Right cardiac atrium (tissue), 5 donors: ENCODE results near the gene TOX2. TPM values are rescaled to one million over a fixed set of nuclear protein-coding genes. Genes with fewer than 3 reads are reported as not detected.

Source experiments
- ATAC-seq, 2 donors: fragments of 200-7000 bp; cut with Tn5 transposase; one replicate each; pipeline versions ENCODE4 v1.8.0 to v1.9.1; 2020; ENCODE audit warnings: moderate library complexity in 2 of 2, mild to moderate bottlenecking in 1 of 2
- DNase-seq, 3 donors: peaks; one replicate each; pipeline ENCODE4 v3.0.0-alpha.2; 2020
- H3K27ac ChIP-seq: one replicate; pipeline ENCODE4 v1.5.1; 2013; ENCODE audit warnings: mild to moderate bottlenecking, low read length, control low read depth, moderate library complexity
- H3K27me3 ChIP-seq: one replicate; pipeline ENCODE4 v1.6.1; 2013; ENCODE audit not compliant: control insufficient read depth, insufficient read depth
- H3K4me1 ChIP-seq: one replicate; pipeline ENCODE4 v1.6.1; 2013; ENCODE audit warnings: low read length; ENCODE audit not compliant: control insufficient read depth, insufficient read depth
- H3K4me3 ChIP-seq: one replicate; pipeline ENCODE4 v1.5.1; 2013; ENCODE audit warnings: low read length, control low read depth
- H3K9me3 ChIP-seq: one replicate; pipeline ENCODE4 v1.6.1; 2013; ENCODE audit warnings: low read length; ENCODE audit not compliant: control insufficient read depth
- WGBS: extraction: QIAGEN DNeasy Blood & Tissue Kit; methylation state at CpG from one replicate; pipeline ENCODE4 v1.1.7; 2013; 5-methylcytosine and 5-hydroxymethylcytosine counted together
- intact Hi-C, 4 donors: fragments of 100-400 bp; cut with DNase I; formaldehyde crosslinking; loops; one replicate each; pipeline versions ENCODE4 v1.11.0 to v1.14.0; 2022 to 2023
- polyA plus RNA-seq: library from polyadenylated mRNA; stranded (reverse); fragments of 200-250 nt; gene quantifications from one replicate; pipeline ENCODE4 v1.2.3, GENCODE V29; 2013
- total RNA-seq, 4 donors: library from RNA; stranded (reverse); fragmentation: NEBNext Ultra II Directional; extraction: Animal tissue kit (Norgen Biotek cat#: 25700); gene quantifications; one replicate each; pipeline ENCODE4 v1.2.1, GENCODE V29; 2021
- donor health status: healthy with polysubstance abuse.
- donor health status: DM: no; HTN: yes; CAD: no.
- donor health status: DM: no; HTN: no; CAD: no.
- donor health status: DM: no; HTN: yes; CAD: no; lungs with severe emphysema.
- donor health status: DM: yes; HTN: yes; CAD: no.

The TOX2 gene
- total and polyA plus RNA-seq, 5 donors: 0.99 to 3.0 (median 1.5) TPM

DNA sequence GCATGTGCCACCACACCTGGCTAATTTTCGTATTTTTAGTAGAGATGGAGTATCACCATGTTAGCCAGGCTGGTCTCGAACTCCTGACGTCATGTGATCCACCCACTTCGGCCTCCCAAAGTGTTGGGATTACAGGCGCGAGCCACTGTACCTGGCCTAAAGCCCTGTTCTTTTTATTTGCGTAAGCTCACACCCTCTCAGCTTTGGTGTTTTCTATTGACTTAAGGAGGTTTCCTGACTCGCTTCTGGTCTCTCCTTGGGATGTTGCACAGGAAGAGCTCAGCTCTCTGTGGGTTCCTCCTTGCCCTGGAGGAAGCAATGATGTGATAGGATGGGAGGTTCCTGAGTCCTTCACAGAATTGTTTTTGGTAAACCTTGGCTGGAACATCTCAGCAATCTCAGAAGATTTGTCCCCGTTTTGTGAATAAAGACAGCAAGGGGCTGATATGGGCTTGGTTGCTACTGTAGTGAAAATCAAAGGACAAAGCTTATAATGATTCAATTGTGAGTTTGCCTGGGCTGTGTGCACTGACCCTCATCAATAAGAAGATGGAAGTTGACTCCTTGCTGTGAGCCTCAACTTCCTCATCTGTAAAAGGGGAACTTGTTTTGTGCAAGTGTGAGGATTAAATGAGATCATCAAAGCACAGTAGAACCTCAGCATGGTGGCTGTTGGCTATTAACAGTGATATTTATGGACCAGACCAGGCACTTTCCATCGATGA lies 27.0 kb downstream of the TOX2 start:
- intact Hi-C loops: no loop called here
- Histone ChIP-seq H3K9me3 (no peaks in the 10 kb centered on the region), H3K27ac (peak overlapping the region; percentile 8), H3K4me1 (no peaks in the 10 kb centered on the region), H3K4me3 (no peak overlapping the region), H3K27me3 (no peaks in the 10 kb centered on the region)
- no peak for DNase-seq
- peak; percentile 49 to 52 for ATAC-seq
- 62% methylated on average over 10 of the region's 10 CpGs for WGBS

DNA sequence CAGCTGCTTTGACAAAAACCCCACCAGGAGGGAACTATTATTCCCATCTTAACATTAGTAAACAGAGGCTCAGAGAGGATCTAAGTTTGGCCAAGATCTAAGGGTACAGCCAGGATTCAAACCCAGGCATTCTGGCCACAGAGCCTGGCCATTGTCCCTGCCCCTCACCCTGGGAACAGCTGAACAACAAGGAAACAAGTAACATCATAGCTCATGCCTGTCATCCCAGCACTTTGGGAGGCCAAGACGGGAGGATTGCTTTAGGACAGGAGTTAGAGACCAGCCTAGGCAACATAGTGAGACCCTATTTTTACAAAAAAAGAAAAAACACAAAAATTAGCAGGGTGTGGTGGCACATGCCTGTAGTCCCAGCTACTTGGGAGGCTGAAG lies 27.5 kb downstream of the TOX2 start:
- H3K4me1 ChIP-seq: no peaks in the 10 kb centered on the region
- 80% methylated on average over 1 of the region's 1 CpG for WGBS
- H3K27ac ChIP-seq: no peak overlapping the region

DNA sequence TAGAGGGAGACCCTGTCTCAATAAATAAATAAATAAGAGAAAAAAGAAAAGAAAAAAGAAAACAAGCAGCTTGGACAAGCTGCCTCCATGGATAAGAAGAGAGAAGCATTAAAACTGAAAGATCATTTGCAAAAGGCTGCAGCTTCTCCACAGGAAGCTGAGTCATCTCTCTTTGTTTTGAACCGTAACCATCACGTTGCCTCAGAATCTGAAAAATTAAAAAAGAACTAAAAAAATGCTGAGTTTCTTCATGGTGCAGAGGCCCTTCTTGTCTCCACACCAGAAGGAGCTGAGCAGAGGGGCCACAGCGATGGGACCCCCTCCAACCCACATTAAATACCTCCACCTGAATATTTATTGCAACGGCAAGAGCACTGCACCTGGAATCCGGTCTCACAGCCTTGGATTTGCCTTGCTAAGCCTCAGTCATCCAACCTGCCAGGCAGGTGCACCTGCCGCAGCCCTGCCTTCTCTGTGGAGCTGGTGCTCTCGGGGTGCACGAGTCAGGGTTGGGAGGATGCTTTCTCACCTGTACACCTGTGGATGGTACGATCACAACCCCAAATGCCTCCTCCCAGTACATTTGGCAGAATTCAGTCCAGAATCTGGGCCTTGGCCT lies 28.1 kb downstream of the TOX2 start:
- H3K4me3 ChIP-seq: no peak overlapping the region
- ATAC-seq: no peak
- intact Hi-C loops: no loop called here
- no peaks in the 10 kb centered on the region for H3K4me1 ChIP-seq
- H3K9me3 ChIP-seq: no peaks in the 10 kb centered on the region
- no peak overlapping the region for H3K27ac ChIP-seq
- WGBS: 67% methylated on average over 9 of the region's 9 CpGs
- DNase-seq: no peak
- H3K27me3 ChIP-seq: no peaks in the 10 kb centered on the region

More for the DNA sequence above, 27.5 kb downstream of the TOX2 start:
- intact Hi-C loops: no loop called here
- no peak for DNase-seq
- no peak overlapping the region for H3K4me3 ChIP-seq
- ATAC-seq: no peak
- no peaks in the 10 kb centered on the region for H3K9me3 ChIP-seq
- H3K27me3 ChIP-seq: no peaks in the 10 kb centered on the region

DNA sequence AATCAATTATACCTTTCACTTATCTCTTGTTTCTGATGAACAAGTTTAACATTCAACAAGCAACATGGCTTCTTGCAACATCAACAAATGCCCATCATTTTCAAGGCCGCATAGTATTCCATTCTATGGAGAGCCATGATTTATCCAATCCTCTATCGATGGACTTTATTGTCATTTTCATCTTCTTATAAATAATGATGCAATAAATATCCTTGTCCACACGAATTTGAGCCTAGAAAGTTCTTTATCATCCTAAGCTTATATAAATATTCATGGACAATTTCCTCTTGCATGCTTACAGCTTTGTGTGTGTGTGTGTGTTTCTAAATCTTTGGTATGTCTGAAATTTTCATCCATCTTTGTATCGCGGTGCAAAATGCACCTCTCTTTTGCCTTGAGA lies 29.1 kb downstream of the TOX2 start:
- no peaks in the 10 kb centered on the region for H3K9me3 ChIP-seq
- no peaks in the 10 kb centered on the region for H3K27me3 ChIP-seq
- 94% methylated on average over 5 of the region's 5 CpGs for WGBS
- ATAC-seq: no peak
- intact Hi-C loops: no loop called here
- H3K4me3 ChIP-seq: no peak overlapping the region
- no peak for DNase-seq
- no peak overlapping the region for H3K27ac ChIP-seq
- H3K4me1 ChIP-seq: no peaks in the 10 kb centered on the region

DNA sequence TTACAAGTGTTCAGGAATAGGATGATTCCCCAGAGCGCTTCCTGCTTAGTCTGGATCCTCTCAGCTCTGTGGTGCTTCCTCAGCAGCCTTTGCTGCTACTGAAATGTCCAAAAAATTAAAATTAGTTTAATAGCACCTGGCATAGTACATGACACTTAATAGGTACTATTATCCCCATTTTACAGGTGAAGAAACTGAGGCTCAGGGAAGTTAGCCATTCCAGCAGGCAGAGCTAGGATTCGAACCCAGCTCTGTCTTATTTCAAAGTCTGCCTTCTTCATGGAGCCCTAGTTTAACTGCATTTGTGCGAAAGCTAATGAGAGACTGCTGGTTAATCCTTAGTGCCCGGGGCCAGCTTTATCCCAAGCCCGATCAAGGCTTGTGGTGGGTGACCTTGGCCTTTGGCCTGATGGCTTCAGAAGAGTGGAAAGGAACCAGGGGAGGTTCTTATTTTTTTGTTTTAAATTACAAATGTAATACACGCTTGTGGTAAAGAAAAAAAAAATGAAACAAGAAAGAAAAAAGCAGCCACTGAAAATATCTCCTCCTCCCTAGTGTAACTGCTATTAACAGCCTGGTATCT lies 30.1 kb downstream of the TOX2 start:
- WGBS: 88% methylated on average over 6 of the region's 6 CpGs
- intact Hi-C loops: no loop called here
- no peaks in the 10 kb centered on the region for H3K4me1 ChIP-seq
- H3K9me3 ChIP-seq: no peaks in the 10 kb centered on the region
- H3K27me3 ChIP-seq: no peaks in the 10 kb centered on the region
- no peak for ATAC-seq
- H3K27ac ChIP-seq: no peak overlapping the region
- H3K4me3 ChIP-seq: no peak overlapping the region
- DNase-seq: no peak

DNA sequence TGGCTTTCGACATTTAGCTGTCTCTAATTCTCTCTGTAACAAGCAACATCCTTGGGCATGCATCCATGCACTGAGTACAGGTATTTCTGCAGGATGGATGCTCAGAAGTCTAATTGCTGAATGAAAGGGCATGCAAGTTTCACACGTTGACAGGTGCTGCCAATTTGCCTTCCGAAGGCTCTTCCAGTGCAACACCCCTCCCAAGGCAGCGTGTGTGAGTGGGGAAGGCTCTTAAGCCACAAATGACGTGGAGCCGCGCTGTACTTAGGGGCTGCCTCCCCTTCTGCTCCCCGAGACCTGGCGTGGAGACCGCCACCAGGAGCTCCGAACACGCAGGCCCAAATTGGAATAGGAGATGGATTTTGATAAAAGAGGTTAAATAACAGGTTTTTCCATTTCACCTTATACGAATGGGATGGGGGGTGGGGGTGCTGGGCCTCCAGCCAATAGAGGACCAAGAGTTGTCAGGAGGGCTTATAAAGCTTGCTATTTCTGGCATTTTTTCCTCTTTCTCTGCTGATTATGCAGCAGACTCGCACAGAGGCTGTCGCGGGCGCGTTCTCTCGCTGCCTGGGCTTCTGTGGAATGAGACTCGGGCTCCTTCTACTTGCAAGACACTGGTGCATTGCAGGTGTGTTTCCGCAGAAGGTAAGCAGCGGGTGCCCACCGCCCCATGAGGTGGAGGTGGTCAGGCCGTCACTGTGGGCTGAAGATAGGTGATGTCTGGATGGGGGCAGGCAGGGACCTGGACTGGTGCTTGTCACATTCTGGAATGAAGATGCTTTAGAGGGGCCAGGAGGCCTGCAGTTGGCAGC lies 30.9 kb downstream of the TOX2 start:
- Histone ChIP-seq H3K4me3 (no peak overlapping the region), H3K27ac (no peak overlapping the region), H3K9me3 (no peaks in the 10 kb centered on the region), H3K27me3 (no peaks in the 10 kb centered on the region), H3K4me1 (no peaks in the 10 kb centered on the region)
- intact Hi-C loops: no loop called here
- WGBS: 85% methylated on average over 24 of the region's 24 CpGs
- DNase-seq: no peak
- no peak for ATAC-seq

DNA sequence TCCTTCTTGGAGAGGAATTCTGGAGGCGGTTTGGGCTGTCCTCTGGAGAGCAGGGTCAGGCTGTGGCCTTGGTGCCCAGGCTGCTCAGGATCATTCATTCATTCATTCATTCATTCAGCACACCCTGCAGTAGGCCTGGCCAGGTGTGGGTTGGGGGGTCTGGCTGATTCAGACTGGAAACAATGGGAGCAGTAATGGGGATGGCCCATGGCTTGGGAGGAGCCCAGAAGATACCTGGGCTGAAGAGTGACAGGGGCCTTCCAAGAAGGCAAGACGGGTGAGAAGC lies 31.5 kb downstream of the TOX2 start:
- Histone ChIP-seq H3K9me3 (no peaks in the 10 kb centered on the region), H3K4me1 (no peaks in the 10 kb centered on the region), H3K4me3 (no peak overlapping the region)

DNA sequence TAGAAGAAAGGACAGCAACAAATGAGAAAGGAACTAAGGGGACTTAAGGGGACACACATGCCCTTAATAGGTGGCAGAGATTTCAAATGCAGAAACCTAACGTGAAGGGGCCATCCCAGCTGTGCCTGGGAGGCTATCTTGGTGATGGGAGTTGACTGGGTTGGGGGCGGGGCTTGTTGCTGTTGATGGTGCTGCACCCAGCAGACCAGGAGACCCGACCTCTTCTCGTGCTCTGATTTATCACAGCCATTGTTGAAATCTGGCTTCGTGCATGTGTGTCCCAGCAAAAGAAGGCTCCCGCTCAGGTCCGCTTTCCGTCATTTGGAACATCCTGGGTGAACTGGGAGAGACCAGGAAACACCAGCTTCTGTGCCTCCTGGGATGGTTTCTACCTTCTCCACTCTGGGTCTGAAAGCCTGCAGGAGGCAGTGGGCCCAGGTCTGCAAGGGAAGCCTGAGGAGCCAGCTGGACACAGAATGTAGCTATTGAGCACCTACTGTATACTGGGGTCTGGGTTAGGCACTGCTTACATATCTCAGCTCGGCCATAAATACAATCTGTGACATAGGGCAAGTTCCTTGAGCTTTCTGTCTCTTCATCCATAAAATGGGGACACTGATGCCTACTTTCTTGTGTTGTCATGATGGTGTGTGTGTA lies 32.1 kb downstream of the TOX2 start:
- Histone ChIP-seq H3K9me3 (no peaks in the 10 kb centered on the region), H3K27me3 (no peaks in the 10 kb centered on the region), H3K27ac (no peak overlapping the region), H3K4me1 (no peaks in the 10 kb centered on the region), H3K4me3 (no peak overlapping the region)
- 78% methylated on average over 9 of the region's 9 CpGs for WGBS
- DNase-seq (no peak), ATAC-seq (no peak)
- intact Hi-C loops: no loop called here

More for the DNA sequence above, 31.5 kb downstream of the TOX2 start:
- 93% methylated on average over 2 of the region's 2 CpGs for WGBS
- DNase-seq (no peak), ATAC-seq (no peak)
- Histone ChIP-seq H3K27me3 (no peaks in the 10 kb centered on the region), H3K27ac (no peak overlapping the region)
- intact Hi-C loops: no loop called here

DNA sequence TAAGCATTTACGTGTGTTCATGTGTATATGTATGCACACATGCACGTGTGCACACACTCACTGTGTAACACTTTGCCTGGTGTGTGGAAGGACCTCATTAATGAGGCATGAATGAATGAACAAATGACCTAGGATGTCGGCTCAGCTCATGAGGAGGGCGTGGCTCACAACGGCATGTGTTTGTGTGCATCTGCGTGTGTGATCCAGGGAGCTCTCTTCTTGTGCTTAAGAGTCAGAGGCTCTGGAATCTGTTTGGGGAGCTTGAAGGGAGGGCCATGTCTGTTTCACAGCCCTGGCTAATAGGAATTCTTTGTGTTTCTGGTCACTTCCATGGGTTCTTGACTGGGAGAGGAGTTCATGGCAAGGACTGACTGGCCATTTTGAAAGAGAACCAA lies 32.7 kb downstream of the TOX2 start:
- ATAC-seq (no peak), DNase-seq (no peak)
- H3K9me3 ChIP-seq: no peaks in the 10 kb centered on the region
- WGBS: 88% methylated on average over 6 of the region's 6 CpGs
- no peaks in the 10 kb centered on the region for H3K4me1 ChIP-seq
- intact Hi-C loops: no loop called here
- H3K4me3 ChIP-seq: no peak overlapping the region
- no peaks in the 10 kb centered on the region for H3K27me3 ChIP-seq
- H3K27ac ChIP-seq: no peak overlapping the region

DNA sequence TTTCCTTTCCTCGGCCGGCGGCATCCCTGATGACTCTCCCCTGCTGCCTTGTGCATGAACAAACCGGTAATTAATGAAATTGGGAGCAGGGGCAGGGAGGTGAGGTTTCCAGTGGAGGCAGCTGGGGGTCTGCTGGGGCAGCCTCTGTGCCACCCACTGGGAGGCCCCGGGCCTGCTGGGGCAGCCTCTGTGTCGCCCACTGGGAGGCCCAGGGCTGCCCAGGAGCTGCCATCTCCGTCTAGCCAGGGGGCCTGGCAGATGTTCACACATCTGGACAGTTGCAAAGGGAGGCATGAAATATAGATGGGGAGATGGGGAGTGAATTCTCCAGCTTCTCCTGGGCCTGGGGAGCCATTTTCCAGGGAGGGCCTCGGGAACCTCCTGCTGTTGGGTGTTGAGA lies 33.8 kb downstream of the TOX2 start:
- Histone ChIP-seq H3K27me3 (no peaks in the 10 kb centered on the region), H3K4me3 (no peak overlapping the region), H3K4me1 (no peaks in the 10 kb centered on the region), H3K27ac (no peak overlapping the region), H3K9me3 (no peaks in the 10 kb centered on the region)
- DNase-seq (no peak), ATAC-seq (no peak)
- WGBS: 87% methylated on average over 8 of the region's 8 CpGs
- intact Hi-C loops: no loop called here

DNA sequence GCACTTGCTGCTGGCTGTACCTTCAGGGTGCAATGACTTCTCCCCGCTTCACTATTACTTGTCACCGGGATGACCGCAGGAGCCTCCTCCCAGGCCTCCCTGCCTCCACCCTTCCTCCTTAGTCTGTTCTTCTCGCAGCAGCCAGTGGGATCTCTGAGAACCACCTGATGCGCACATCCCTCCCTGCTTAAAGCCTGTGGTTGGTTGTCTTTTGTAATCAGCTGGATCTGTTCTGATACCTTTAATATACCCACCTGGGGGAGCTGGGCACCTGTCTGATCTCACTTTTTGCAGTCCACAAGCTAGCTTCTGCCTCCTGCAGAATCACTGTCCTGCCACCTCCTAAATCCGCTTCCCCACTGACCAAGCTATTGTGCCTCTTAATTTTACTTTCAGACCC lies 34.6 kb downstream of the TOX2 start:
- H3K4me1 ChIP-seq: no peaks in the 10 kb centered on the region
- H3K27me3 ChIP-seq: no peaks in the 10 kb centered on the region
- WGBS: 97% methylated on average over 6 of the region's 6 CpGs
- no peak overlapping the region for H3K4me3 ChIP-seq
- intact Hi-C loops: no loop called here
- H3K27ac ChIP-seq: no peak overlapping the region
- no peaks in the 10 kb centered on the region for H3K9me3 ChIP-seq
- ATAC-seq (no peak), DNase-seq (no peak)
